Skeletal muscle satellite cell (primary cell): ENCODE results near the gene TTLL3.
"Not testable (repeated sequence)": the region's sequence is repeated elsewhere in the genome, so short reads cannot be mapped to it uniquely, and the experiment has no call there.

Experiments
- H3K27me3 ChIP-seq: 2 replicates; pipeline ENCODE4 v1.7.0; 2013; ENCODE audit warnings: low read length; ENCODE audit not compliant: control insufficient read depth, insufficient read depth
- H3K36me3 ChIP-seq: 2 replicates; pipeline ENCODE4 v1.7.0; 2013; ENCODE audit warnings: mild to moderate bottlenecking, control low read depth, low read length; ENCODE audit not compliant: insufficient read depth
- H3K4me1 ChIP-seq: 2 replicates; pipeline ENCODE4 v1.7.0; 2013; ENCODE audit warnings: low read length; ENCODE audit not compliant: control insufficient read depth, insufficient read depth
- H3K4me2 ChIP-seq: 2 replicates; pipeline ENCODE4 v1.7.0; 2013; ENCODE audit warnings: mild to moderate bottlenecking, low read length
- H3K4me3 ChIP-seq: 2 replicates; pipeline ENCODE4 v1.7.0; 2013; ENCODE audit warnings: low read length
- H3K9ac ChIP-seq: 2 replicates; pipeline ENCODE4 v1.7.0; 2013; ENCODE audit warnings: mild to moderate bottlenecking, low read depth, low read length, moderate library complexity
- H3K9me3 ChIP-seq: replicated peaks from 2 replicates; pipeline ENCODE4 v1.7.0; 2013; ENCODE audit warnings: mild to moderate bottlenecking, control low read depth, low read length

The TTLL3 gene

DNA sequence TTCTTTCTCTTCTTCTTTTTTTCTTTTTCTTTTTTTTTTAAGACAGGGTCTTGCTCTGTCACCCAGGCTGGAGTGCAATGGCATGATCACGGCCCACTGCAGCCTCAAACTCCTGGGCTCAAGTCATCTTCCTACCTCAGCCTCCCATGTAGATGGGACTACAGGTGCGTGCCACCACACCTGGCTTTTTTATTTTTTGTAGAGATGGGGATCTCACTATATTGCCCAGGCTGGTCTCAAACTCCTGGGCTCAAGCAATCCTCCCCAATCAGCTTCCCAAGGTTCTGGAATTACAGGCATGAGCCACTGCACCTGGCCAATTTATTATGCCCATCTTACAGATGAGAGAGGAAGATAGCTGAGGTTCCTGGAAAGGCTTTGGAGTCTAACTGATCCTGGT lies 39.1 kb upstream of the TTLL3 start:
- not testable (repeated sequence) for H3K4me3 ChIP-seq, H3K36me3 ChIP-seq, H3K4me2 ChIP-seq, H3K9ac ChIP-seq, H3K9me3 ChIP-seq, H3K27me3 ChIP-seq
- peaks cover 32% of the 10 kb centered on the region for H3K4me1 ChIP-seq

DNA sequence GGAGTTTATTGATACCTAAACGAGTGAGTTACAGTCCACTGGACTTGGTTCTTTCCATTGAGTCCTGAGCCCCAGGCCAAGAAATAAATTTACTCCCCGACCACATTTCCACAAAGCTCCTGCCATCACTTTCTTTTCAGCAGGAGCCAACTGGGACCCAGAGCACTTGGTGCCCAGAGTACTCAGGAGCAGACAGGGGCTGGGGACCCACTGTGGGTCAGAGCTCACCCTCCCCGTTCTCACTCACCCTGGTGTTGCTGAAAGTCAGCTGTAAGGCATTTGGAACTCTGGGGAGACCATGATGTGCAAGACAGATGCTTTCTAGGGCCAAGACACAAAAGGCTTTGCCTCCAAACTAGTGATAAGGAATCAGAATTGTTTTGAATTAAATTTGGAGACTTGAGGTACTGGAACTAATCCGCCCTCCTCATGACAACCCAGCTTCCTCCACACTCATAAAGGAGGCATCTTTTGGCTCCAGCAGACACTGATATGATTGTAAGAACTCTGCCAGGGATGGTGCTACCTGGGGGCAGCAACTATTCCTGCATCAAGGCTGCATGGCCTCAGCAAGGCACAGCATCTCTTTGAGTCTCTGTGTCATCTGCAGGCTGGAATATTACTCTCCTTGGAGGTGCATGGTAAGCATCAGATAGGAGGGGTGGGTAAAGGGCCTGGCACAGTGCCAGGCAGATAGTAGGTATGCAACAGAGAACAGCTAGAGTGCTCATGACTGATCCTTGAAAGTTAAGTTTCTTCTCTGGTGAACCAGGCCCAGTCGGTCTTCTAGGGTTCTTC lies 33.0 kb upstream of the TTLL3 start:
- no peaks in the 10 kb centered on the region for H3K27me3 ChIP-seq
- H3K9me3 ChIP-seq, result no peaks in the 10 kb centered on the region
- H3K4me1 ChIP-seq, result peaks cover 18% of the 10 kb centered on the region
- peaks cover 13% of the 10 kb centered on the region for H3K36me3 ChIP-seq
- H3K4me2 ChIP-seq, result no peak overlapping the region
- H3K4me3 ChIP-seq, result no peak overlapping the region
- H3K9ac ChIP-seq, result no peak overlapping the region

DNA sequence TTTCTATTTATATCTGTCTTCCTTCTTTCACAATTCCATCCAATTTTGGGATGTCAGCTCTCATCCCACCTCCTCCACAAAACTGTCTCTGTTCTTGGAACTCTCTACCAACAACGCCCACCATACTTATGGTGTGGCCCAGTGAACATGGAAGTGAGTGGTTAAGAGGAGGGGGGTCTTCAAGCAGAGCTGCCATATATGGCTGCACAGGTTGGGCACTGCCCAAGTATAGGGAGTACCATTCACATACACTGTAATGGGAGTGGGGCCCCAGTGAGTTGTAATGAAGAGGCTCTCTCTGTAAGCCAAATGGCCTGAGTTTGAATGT lies 32.4 kb upstream of the TTLL3 start:
- H3K4me3 ChIP-seq, result no peak overlapping the region
- peaks cover 18% of the 10 kb centered on the region for H3K4me1 ChIP-seq

DNA sequence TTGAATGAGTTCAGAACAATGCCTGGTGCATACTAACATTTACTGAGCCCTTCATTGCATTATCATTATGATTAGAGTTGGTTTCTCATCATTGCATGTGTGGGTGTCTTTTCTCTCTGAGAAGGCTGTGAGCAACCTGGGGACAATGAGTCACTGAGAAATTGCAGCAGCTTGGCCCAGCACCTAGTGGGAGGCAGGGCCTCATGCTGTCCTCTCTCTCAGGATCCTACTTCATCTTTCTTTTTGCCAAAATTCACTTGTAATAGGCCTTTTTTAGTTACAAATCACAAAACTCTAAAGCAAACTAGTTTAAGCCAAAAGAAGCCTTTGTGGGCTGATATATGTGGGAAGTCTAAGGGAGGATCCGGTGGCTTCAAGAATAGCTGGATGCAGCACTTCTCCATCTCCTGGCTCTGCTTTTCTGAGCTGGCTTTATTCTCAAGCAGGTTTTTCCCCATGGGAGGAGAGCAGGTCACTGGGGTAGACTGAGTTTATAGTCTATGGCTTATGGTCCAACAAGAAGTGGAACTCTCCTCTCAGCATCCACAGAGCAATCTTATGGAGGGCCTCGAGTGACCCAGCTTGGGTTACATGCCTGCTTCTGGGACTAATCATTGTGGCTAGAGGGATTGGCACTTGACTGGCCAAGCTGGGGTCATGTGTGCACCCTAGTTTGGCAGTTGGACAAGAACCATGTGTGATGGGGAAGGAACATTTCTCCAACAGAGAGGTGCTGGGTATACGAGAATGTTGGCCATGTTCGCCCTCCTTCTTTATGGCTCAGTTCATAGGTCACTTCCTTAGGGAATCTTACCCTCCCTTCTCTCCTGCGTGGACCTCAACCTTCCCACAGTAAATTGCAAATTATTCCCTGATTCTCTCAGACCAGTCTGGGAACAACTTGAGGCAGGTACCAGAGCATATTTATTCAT lies 31.7 kb upstream of the TTLL3 start:
- Histone ChIP-seq H3K9me3 (no peaks in the 10 kb centered on the region), H3K9ac (no peak overlapping the region), H3K4me2 (peak overlapping the region; percentile 27), H3K27me3 (no peaks in the 10 kb centered on the region), H3K4me1 (peaks cover 18% of the 10 kb centered on the region), H3K4me3 (no peak overlapping the region), H3K36me3 (peaks cover 13% of the 10 kb centered on the region)

More for the DNA sequence above, 32.4 kb upstream of the TTLL3 start:
- no peak overlapping the region for H3K9ac ChIP-seq
- H3K27me3 ChIP-seq, result no peaks in the 10 kb centered on the region
- H3K9me3 ChIP-seq, result no peaks in the 10 kb centered on the region
- peak overlapping the region; percentile 17 for H3K4me2 ChIP-seq
- peaks cover 13% of the 10 kb centered on the region for H3K36me3 ChIP-seq

DNA sequence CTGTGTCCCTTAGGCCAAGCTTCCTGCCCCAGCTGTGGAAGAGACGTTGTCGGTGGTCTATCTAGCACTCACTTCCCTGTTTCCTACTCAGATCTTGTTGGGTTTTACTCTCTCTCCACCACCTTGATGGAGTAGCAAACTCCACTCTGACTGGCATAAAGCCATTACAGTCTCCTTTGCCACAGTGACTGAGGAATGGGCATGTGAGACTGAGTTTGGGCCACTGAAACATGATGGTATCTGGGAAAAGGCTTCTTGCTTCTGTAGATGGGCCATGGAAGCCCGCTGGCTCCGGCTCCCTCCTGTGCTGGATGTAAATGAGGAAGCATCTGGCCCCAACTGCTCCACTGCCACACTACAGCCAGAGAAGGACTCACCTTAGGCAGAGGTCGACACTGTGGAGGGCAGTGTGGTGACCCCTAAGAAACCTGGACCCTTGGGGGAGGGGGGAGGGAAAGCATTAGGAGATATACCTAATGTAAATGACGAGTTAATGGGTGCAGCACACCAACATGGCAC lies 30.9 kb upstream of the TTLL3 start:
- peaks cover 18% of the 10 kb centered on the region for H3K4me1 ChIP-seq
- no peak overlapping the region for H3K4me3 ChIP-seq
- no peak overlapping the region for H3K9ac ChIP-seq
- peaks cover 19% of the 10 kb centered on the region for H3K36me3 ChIP-seq
- no peaks in the 10 kb centered on the region for H3K9me3 ChIP-seq
- no peak overlapping the region for H3K4me2 ChIP-seq
- no peaks in the 10 kb centered on the region for H3K27me3 ChIP-seq

DNA sequence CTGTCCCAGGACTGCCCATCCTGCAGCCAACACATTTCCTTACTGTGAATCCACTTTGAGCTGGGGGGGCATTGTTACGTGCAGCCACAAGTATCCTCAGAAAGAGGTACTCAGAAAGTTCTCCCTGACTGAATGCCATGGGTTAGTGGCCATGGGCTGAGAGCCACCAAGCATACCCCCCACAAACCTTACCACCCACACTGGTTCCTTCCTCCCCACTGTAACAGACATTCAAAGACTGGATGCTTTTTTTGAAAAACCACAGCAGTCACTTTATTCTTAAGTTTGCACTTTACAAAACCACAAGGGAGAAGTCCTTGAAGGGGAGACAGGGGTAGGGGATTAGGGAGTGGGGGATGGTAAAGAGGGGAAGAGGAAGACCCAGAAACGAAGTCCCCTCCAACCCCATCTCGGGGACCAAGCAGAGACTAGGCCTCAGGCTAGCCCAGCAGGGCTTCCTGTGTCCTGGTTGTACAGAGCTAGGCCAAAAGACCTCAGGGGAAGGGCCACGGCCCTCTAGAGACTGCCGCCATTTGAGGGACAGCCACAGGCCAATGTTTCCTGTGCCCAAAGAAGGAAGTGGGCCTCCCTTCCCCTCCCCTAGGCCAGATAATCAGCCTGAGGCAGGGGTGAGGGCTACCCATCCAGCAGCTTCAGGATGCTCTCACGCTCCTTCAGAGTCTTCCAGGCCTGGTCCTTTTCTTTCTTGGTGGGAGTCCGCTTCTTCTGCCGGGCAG lies 30.2 kb upstream of the TTLL3 start:
- H3K4me3 ChIP-seq, result no peak overlapping the region
- H3K36me3 ChIP-seq, result peaks cover 22% of the 10 kb centered on the region
- no peaks in the 10 kb centered on the region for H3K27me3 ChIP-seq
- no peak overlapping the region for H3K9ac ChIP-seq
- no peaks in the 10 kb centered on the region for H3K9me3 ChIP-seq
- H3K4me1 ChIP-seq, result peaks cover 18% of the 10 kb centered on the region
- H3K4me2 ChIP-seq, result no peak overlapping the region

DNA sequence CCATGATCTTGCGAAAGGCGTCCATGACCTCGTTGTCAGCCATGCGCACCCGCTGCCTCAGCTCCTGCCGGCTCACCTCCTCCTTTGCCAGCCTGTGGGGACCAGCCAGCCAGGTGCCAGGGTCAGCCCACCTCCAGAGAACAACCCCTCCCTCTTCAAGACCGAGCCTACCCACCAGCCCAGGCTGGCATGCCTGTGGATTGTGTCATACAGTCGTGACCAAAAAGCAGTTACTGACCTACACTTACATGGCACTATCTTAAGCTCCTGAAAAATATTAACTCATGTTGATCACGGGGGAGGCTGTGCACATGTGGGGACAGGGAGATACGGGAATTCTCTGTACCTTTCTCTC lies 29.6 kb upstream of the TTLL3 start:
- H3K27me3 ChIP-seq, result no peaks in the 10 kb centered on the region
- no peak overlapping the region for H3K9ac ChIP-seq
- H3K4me1 ChIP-seq, result peaks cover 18% of the 10 kb centered on the region
- H3K4me3 ChIP-seq, result no peak overlapping the region
- no peak overlapping the region for H3K4me2 ChIP-seq
- H3K9me3 ChIP-seq, result no peaks in the 10 kb centered on the region
- H3K36me3 ChIP-seq, result peaks cover 27% of the 10 kb centered on the region

DNA sequence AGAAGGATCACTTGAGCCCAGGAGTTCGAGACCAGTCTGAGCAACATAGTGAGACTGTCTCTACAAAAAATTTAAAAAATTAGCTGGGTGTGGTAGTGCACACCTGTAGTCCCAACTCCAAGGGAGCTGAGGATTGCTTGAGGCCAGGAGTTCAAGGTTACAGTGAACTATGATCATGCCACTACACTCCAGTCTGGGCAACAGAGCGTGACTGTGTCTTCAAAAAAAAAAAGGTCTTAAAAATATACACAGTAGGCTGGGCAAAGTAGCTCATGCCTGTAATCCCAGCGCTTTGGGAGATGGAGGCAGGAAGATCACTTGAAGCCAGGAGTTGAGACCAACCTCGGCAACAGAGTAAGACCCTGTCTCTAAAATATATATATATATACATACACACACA lies 29.2 kb upstream of the TTLL3 start:
- no peaks in the 10 kb centered on the region for H3K9me3 ChIP-seq
- peaks cover 18% of the 10 kb centered on the region for H3K4me1 ChIP-seq
- no peak overlapping the region for H3K9ac ChIP-seq
- no peaks in the 10 kb centered on the region for H3K27me3 ChIP-seq
- no peak overlapping the region for H3K4me3 ChIP-seq
- no peak overlapping the region for H3K4me2 ChIP-seq
- peaks cover 31% of the 10 kb centered on the region for H3K36me3 ChIP-seq

DNA sequence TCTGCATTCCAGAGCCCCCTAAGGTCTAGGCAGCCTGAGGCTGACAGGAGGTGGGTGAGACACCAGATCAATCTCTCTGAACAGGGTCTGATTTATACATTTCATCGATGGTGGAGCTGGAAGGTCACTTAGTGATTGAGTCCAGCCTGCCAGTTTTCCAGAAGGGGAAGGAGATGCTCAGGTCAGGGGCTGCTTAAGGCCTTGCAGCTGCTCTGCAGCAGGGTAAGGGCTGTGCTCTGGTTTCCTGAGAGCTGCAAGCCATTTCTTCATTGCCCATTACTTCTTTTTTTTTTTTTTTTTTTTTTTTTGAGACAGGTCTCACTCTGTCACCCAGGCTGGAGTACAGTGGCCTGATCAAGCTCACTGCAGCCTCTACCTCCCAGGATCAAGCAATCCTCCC lies 28.5 kb upstream of the TTLL3 start:
- H3K9ac ChIP-seq, result no peak overlapping the region
- H3K4me1 ChIP-seq, result peaks cover 18% of the 10 kb centered on the region
- no peaks in the 10 kb centered on the region for H3K27me3 ChIP-seq
- H3K36me3 ChIP-seq, result peaks cover 36% of the 10 kb centered on the region
- H3K9me3 ChIP-seq, result no peaks in the 10 kb centered on the region
- no peak overlapping the region for H3K4me2 ChIP-seq
- H3K4me3 ChIP-seq, result no peak overlapping the region

DNA sequence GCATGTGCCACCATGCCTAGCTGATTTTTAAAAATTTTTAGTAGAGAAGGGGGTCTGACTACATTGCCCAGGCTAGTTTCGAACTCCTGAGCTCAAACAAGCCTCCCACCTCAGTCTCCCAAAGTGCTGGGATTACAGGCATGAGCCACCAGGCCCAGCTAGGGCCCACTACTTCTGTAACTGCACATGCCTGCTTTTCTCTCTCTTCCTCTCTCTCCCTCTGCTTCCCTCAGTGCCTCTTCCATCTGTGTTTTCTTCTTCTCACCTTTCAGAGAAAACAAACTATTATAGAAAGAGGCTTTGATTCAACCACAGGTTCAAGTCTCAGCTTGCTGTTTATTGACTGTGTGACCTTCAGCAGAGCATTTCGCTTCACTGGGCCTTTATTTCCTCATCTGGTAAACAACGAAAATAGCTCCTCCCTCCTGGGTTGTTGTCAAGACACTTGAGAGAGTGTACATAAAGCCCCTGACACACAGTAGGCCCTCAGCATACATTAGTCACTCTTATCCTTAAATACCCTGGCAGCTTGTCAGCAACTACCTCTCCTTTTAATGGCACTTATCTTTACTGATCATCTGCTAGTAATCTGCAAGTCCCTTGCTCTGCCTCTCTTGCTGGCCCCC lies 28.0 kb upstream of the TTLL3 start:
- Histone ChIP-seq H3K27me3 (no peaks in the 10 kb centered on the region), H3K4me2 (no peak overlapping the region), H3K4me1 (peaks cover 18% of the 10 kb centered on the region), H3K4me3 (no peak overlapping the region), H3K36me3 (peaks cover 41% of the 10 kb centered on the region), H3K9ac (no peak overlapping the region), H3K9me3 (no peaks in the 10 kb centered on the region)

DNA sequence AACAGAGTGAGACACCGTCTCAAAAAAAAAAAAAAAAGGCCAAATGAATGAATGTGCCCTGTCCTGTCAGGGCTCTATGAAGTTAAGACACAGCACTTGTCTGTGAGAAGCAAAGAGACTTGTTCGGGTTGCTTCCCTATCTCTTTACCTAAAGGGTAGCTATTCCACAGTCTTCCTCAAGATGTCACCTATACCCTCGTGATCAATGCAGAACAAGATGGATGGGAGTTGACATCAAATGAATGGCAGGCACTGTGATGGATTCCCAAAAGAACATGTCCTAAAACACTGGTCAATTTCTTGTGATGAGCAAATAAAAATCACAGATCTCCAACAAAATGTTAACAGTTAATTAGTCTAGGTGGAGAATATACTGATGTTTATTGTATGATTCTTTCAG lies 27.3 kb upstream of the TTLL3 start:
- no peaks in the 10 kb centered on the region for H3K9me3 ChIP-seq
- no peaks in the 10 kb centered on the region for H3K27me3 ChIP-seq
- no peak overlapping the region for H3K9ac ChIP-seq
- H3K4me1 ChIP-seq, result peaks cover 14% of the 10 kb centered on the region
- H3K36me3 ChIP-seq, result peaks cover 48% of the 10 kb centered on the region
- no peak overlapping the region for H3K4me3 ChIP-seq
- H3K4me2 ChIP-seq, result no peak overlapping the region
